IPS-11a (cell line): ENCODE data around the gene F7.

ENCODE experiments used
- H3K4me3 ChIP-seq: one replicate; pipeline ENCODE4 v1.5.1; 2013; ENCODE audit warnings: low read depth, low read length, control low read depth

Gene F7

GRCh38 chr13:113116206-113116800, 10.7 kb downstream of the F7 start:
- no peak overlapping the region for H3K4me3 ChIP-seq

- no peak overlapping the region for H3K4me3 ChIP-seq
Observed at GRCh38 chr13:113116871-113117271, 11.3 kb downstream of the F7 start.

GRCh38 chr13:113117335-113117872, 11.8 kb downstream of the F7 start:
- H3K4me3 ChIP-seq = no peak overlapping the region

GRCh38 chr13:113117911-113118260, 12.3 kb downstream of the F7 start:
- no peak overlapping the region for H3K4me3 ChIP-seq

GRCh38 chr13:113118261-113119021, 12.8 kb downstream of the F7 start:
- no peak overlapping the region for H3K4me3 ChIP-seq

- no peak overlapping the region for H3K4me3 ChIP-seq
Observed at GRCh38 chr13:113119166-113119821, 13.7 kb downstream of the F7 start.

- no peak overlapping the region for H3K4me3 ChIP-seq
Observed at GRCh38 chr13:113119822-113120189, 14.2 kb downstream of the F7 start.

- H3K4me3 ChIP-seq = no peak overlapping the region
Observed at GRCh38 chr13:113120300-113121182, 14.9 kb downstream of the F7 start.

- H3K4me3 ChIP-seq = no peak overlapping the region
Observed at GRCh38 chr13:113121183-113121927, 15.8 kb downstream of the F7 start.

GRCh38 chr13:113121928-113122471, 16.4 kb downstream of the F7 start:
- no peak overlapping the region for H3K4me3 ChIP-seq

- H3K4me3 ChIP-seq = no peak within 1 kb of the TSS
Observed at GRCh38 chr13:113122550-113123225, 17.1 kb downstream of the F7 start, which contains the start of gene F10. F10 (plus strand) TSS chr13:113122799; CDS start chr13:113122856, 57 bp downstream.

GRCh38 chr13:113123226-113124201, 17.9 kb downstream of the F7 start:
- no peak overlapping the region for H3K4me3 ChIP-seq

GRCh38 chr13:113124211-113124970, 18.8 kb downstream of the F7 start:
- H3K4me3 ChIP-seq = no peak overlapping the region

- H3K4me3 ChIP-seq = no peak overlapping the region
Observed at GRCh38 chr13:113125506-113126264, 20.1 kb downstream of the F7 start.

GRCh38 chr13:113126265-113127150, 20.9 kb downstream of the F7 start:
- no peak overlapping the region for H3K4me3 ChIP-seq

- no peak overlapping the region for H3K4me3 ChIP-seq
Observed at GRCh38 chr13:113129480-113129879, 23.9 kb downstream of the F7 start.
